Heart left ventricle (tissue), 16 donors: ENCODE measurements around the gene GPX4. TPM values are rescaled to one million over a fixed set of nuclear protein-coding genes. Genes with fewer than 3 reads are reported as not detected.
A peak's percentile ranks its signal among the peaks of the same experiment; 100 is the strongest.

Experiments used
- ATAC-seq, 4 donors: fragments of 200-7000 bp; cut with Tn5 transposase; one replicate each; pipeline ENCODE4 v1.9.1; 2020 to 2022; ENCODE audit warnings: moderate library complexity in 4 of 4, mild to moderate bottlenecking in 3 of 4, moderate number of reproducible peaks in 1 of 4
- DNase-seq, 5 donors: peaks; one replicate each; pipeline ENCODE4 v3.0.0-alpha.2; 2020
- H3K27ac ChIP-seq, 12 donors: fragments of 200-600 bp; sonication (generic) in 4 of 12; one replicate each; pipeline versions ENCODE4 v1.5.0 to v1.8.0; 2016 to 2022; ENCODE audit warnings: mild to moderate bottlenecking in 2 of 12
- H3K27me3 ChIP-seq, 9 donors: fragments of 200-600 bp; sonication (generic) in 2 of 9; one replicate each; pipeline versions ENCODE4 v1.5.1 to v1.8.0; 2016 to 2022; ENCODE audit warnings: mild to moderate bottlenecking in 3 of 9
- H3K36me3 ChIP-seq, 9 donors: fragments of 200-600 bp; sonication (generic) in 2 of 9; one replicate each; pipeline versions ENCODE4 v1.5.0 to v1.8.0; 2018 to 2022; ENCODE audit warnings: mild to moderate bottlenecking in 2 of 9
- H3K4me1 ChIP-seq, 12 donors: fragments of 200-600 bp; sonication (generic) in 4 of 12; one replicate each; pipeline versions ENCODE4 v1.5.0 to v1.8.0; 2016 to 2022; ENCODE audit warnings: mild to moderate bottlenecking in 3 of 12
- H3K4me3 ChIP-seq, 12 donors: fragments of 200-600 bp; sonication (generic) in 4 of 12; one replicate each; pipeline versions ENCODE4 v1.5.0 to v1.8.0; 2017 to 2022; ENCODE audit warnings: mild to moderate bottlenecking in 9 of 12, moderate library complexity in 4 of 12
- H3K9me3 ChIP-seq, 12 donors: fragments of 200-600 bp; sonication (generic) in 4 of 12; one replicate each; pipeline versions ENCODE4 v1.5.0 to v1.8.0; 2016 to 2022; ENCODE audit warnings: mild to moderate bottlenecking in 1 of 12
- POLR2A ChIP-seq, 2 donors: fragments of 450-650 bp; IDR thresholded peaks; one replicate each; pipeline ENCODE4 v1.6.1; 2017; ENCODE audit warnings: antibody characterized with exemption in 2 of 2, mild to moderate bottlenecking in 2 of 2, moderate library complexity in 2 of 2
- WGBS, 4 donors: extraction: QIAGEN DNeasy Blood & Tissue Kit in 2 of 4; methylation state at CpG; one replicate each; pipeline versions ENCODE4 v1.1.5 to v1.1.7; 2013 to 2018; 5-methylcytosine and 5-hydroxymethylcytosine counted together
- intact Hi-C, 10 donors: fragments of 100-400 bp; cut with DNase I; formaldehyde crosslinking; loops; one replicate each; pipeline versions ENCODE4 v1.11.1 to v1.14.2; 2022
- polyA plus RNA-seq, 2 donors: library from polyadenylated mRNA; stranded (reverse); fragments of 200-250 nt; gene quantifications; one replicate each; pipeline ENCODE4 v1.2.3, GENCODE V29; 2013
- total RNA-seq, 9 donors: library from RNA; depleted of rRNA in 2 of 9; stranded (reverse); fragments of >200 nt in 2 of 9; fragmentation: NEBNext Ultra II Directional in 3 of 9; extraction: Animal tissue kit (Norgen Biotek cat#: 25700) in 3 of 9; gene quantifications; one replicate each; pipeline versions ENCODE4 v1.1.0 to v1.2.4, GENCODE V29; 2016 to 2023
- TF ChIP-seq, protein P1 (sequence below), 12 donors: fragments of 200-600 bp; sonication (generic) in 4 of 12; IDR thresholded peaks; one replicate each; pipeline versions ENCODE4 v1.5.0 to v1.8.0; 2018 to 2022; ENCODE audit warnings: antibody characterized with exemption in 12 of 12, mild to moderate bottlenecking in 5 of 12
- donor health status: ischemic (EF 13 %, LVEDD 7.1; RV severe dilation, severe dysfunction).
- donor health status: healthy with polysubstance abuse.
- donor health status: DM: no; HTN: yes; CAD: no.
- donor health status: DM: no; HTN: no; CAD: no.
- donor health status: ischemic (EF 25% LVEDD 6.9; RV normal size, moderate dysfunction).
- donor health status: ischemic (EF 25% LVEDD 5.7; RV mildly dilated, moderate dysfunction).
- donor health status: healthy.
- donor health status: DM: yes; HTN: yes; CAD: no.
- donor health status: ischemic (EF 35%, LVEDD 5.7; RV mildly dilated, moderate dysfunction).
- donor health status: nonischemic (EF 11% LVEDD 7.7; RV severe dilation, severe dysfunction).
- donor health status: DM: yes; HTN: yes; CAD: no.
- donor health status: PGD.
- donor health status: ischemic (EF 29% LVEDD 5.4; RV normal size, mild dysfunction).
- donor health status: nonischemic (EF 23%, LVEDD 6.1; RV moderate dilation, normal function).

The GPX4 gene
- total and polyA plus RNA-seq, 11 donors, result 251 to 590 (median 326) TPM

DNA sequence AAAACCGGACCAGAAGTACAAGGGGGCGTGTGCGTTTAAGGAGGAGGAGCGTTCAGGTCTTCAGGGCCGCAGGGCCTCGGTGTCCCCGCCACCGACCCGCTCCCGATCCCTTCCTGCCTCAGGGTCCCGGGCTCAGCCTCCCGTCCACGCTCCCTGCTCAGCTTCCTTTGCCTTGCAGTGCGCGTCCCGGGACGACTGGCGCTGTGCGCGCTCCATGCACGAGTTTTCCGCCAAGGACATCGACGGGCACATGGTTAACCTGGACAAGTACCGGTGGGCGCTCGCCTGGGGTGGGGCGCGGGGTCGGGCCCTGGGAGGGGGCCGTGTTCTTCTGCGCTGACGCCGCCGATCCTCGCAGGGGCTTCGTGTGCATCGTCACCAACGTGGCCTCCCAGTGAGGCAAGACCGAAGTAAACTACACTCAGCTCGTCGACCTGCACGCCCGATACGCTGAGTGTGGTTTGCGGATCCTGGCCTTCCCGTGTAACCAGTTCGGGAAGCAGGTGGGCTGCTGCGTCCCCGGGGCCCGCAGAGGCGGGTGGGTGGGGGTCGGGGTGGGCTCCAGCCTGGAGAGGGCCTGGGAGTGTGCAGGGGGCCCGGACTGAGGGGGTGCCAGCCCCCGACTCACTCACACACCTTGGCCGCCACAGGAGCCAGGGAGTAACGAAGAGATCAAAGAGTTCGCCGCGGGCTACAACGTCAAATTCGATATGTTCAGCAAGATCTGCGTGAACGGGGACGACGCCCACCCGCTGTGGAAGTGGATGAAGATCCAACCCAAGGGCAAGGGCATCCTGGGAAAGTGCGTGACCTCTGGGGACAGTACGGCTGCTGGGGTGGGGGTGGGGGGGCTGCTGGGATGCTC, 1.4 kb downstream of the GPX4 start:
- no peak for DNase-seq
- intact Hi-C loops, result no loop called here
- peak overlapping the region; percentile 35 to 95 (median 76) for H3K4me3 ChIP-seq
- H3K27me3 ChIP-seq, result no peaks in the 10 kb centered on the region
- H3K4me1 ChIP-seq, result peaks cover 0 to 60% (median 48%) of the 10 kb centered on the region in 12 donors
- peak overlapping the region; percentile 79 to 100 (median 98) for H3K27ac ChIP-seq
- H3K36me3 ChIP-seq, result peaks cover 0 to 45% (median 32%) of the 10 kb centered on the region in 9 donors
- WGBS, 4 donors, result 28 to 64% (median 42%) methylated on average over 22 to 69 of the region's 69 CpGs
- TF ChIP-seq, protein P1, sequence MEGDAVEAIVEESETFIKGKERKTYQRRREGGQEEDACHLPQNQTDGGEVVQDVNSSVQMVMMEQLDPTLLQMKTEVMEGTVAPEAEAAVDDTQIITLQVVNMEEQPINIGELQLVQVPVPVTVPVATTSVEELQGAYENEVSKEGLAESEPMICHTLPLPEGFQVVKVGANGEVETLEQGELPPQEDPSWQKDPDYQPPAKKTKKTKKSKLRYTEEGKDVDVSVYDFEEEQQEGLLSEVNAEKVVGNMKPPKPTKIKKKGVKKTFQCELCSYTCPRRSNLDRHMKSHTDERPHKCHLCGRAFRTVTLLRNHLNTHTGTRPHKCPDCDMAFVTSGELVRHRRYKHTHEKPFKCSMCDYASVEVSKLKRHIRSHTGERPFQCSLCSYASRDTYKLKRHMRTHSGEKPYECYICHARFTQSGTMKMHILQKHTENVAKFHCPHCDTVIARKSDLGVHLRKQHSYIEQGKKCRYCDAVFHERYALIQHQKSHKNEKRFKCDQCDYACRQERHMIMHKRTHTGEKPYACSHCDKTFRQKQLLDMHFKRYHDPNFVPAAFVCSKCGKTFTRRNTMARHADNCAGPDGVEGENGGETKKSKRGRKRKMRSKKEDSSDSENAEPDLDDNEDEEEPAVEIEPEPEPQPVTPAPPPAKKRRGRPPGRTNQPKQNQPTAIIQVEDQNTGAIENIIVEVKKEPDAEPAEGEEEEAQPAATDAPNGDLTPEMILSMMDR (IDR thresholded peaks at IDR 0.05), result no peak
- no peak for TF ChIP-seq POLR2A (IDR thresholded peaks at IDR 0.05)
- H3K9me3 ChIP-seq, result no peaks in the 10 kb centered on the region
- ATAC-seq, result no peak

DNA sequence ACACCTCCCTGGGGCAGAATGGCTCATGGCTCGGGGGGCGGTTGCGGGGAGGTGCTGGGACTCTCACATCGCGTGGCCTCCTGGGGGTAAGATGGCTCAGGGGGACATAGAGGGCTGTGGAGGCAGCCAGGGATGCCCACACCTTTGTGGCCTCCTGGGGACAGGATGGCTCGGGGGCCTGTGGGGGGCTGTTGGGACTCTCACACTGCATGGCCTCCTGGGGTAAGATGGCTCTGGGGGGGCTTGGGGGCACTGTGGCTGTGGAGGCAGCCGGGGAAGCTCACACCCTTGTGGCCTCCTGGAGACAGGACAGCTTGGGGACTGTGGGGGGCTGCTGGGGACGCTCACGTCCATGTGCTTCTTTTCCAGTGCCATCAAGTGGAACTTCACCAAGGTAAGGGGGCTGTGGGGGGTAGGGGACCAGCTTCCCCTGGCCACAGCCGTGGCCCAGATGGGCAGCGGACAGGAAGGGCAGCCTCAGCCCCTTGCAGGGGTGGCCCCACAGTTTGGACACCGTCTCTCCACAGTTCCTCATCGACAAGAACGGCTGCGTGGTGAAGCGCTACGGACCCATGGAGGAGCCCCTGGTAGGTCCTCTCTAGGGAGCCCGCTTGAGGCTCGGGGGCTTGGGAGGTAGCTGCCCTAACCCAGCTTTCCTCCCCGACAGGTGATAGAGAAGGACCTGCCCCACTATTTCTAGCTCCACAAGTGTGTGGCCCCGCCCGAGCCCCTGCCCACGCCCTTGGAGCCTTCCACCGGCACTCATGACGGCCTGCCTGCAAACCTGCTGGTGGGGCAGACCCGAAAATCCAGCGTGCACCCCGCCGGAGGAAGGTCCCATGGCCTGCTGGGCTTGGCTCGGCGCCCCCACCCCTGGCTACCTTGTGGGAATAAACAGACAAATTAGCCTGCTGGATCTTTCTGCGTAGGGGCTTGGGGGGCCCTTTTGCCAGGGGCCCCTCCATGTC, 2.4 kb downstream of the GPX4 start:
- H3K27ac ChIP-seq, result peak overlapping the region in 3 of 12 donors; percentile 11 to 100 (median 35)
- TF ChIP-seq, protein P1 (IDR thresholded peaks at IDR 0.05), result no peak
- TF ChIP-seq POLR2A (IDR thresholded peaks at IDR 0.05), result no peak
- H3K4me3 ChIP-seq, result no peak overlapping the region
- intact Hi-C loops, result no loop called here
- no peaks in the 10 kb centered on the region for H3K9me3 ChIP-seq
- H3K4me1 ChIP-seq, result peaks cover 0 to 56% (median 39%) of the 10 kb centered on the region in 12 donors
- 86 to 91% (median 89%) methylated on average over 23 to 32 of the region's 32 CpGs for WGBS, 4 donors
- H3K27me3 ChIP-seq, result no peaks in the 10 kb centered on the region
- no peak for DNase-seq
- peaks cover 0 to 51% (median 36%) of the 10 kb centered on the region in 9 donors for H3K36me3 ChIP-seq
- no peak for ATAC-seq

DNA sequence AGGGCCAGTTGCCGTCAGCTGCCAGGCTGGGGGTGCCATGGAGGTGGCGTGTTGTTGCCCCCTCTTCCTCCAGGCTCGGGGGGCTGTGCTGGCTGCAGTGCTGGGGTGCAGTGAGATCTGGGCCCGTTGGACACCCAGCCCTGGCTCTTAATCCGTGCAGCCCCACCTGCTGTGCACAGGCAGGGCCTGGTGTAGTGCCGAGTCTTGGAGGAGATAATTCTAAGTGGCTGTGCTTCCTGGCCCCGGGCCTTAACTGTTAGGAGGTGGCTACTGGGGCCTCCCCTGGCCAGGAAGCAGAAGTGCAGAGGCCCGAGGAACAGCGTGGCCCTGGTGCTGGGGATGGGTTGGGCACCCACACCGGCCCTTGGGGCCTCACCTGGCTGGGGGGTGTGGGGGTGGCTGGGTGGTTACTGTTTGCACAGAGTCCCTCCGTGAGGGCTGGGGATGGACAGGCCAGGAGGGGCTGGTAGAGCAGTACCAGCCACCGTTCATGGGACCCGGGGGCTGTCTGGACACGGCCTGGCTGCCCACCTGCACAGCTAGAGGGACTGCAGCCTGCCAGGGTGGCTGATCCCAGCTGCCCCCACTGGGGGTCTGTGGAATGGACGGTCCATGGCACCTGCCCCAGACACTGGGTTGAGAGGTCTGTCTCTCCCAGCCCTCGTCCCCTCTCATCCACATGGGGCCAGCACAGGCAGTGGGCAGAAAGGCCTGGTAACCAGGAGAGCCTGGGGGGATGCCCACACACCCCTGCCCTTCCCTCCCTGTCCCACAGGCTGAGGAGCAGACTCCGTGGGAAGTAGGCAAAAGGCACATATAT, 3.3 kb downstream of the GPX4 start:
- WGBS, 4 donors, result 63 to 69% (median 66%) methylated on average over 8 to 17 of the region's 17 CpGs
- TF ChIP-seq, protein P1 (IDR thresholded peaks at IDR 0.05), result no peak
- no peak for TF ChIP-seq POLR2A (IDR thresholded peaks at IDR 0.05)
- peaks cover 0 to 50% (median 30%) of the 10 kb centered on the region in 12 donors for H3K4me1 ChIP-seq
- peak overlapping the region in 1 of 12 donors; percentile 35 for H3K27ac ChIP-seq
- H3K36me3 ChIP-seq, result peaks cover 0 to 58% (median 39%) of the 10 kb centered on the region in 9 donors
- H3K27me3 ChIP-seq, result no peaks in the 10 kb centered on the region
- intact Hi-C loops, result no loop called here
- DNase-seq (no peak), ATAC-seq (no peak)
- H3K4me3 ChIP-seq, result peak overlapping the region in 1 of 12 donors; percentile 10
- no peaks in the 10 kb centered on the region for H3K9me3 ChIP-seq
